ENCODE data around the gene SLC12A8.
"Not testable (repeated sequence)": the region's sequence is repeated elsewhere in the genome, so short reads cannot be mapped to it uniquely, and the experiment has no call there.

Gene SLC12A8

DNA sequence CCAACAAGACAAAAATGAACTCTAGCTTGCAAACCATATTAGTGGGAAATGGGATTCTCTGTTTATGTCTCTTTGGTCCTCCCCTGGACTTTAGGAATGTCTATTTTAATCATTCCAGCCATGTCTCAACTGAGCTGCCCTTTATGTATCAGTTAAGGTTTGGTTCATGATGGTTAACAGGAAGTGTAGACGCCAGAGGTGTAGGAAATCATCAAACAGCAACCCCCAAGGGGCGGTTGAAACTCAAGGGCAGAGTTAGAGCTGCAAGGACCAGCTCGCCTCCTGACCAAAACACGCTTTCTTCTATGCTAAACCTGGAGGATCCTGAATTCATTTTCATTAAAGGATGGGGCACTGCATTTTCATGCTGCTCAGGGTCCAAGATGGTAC is 103.0 kb downstream of the SLC12A8 start:
- no peak for DNase-seq

GRCh38 chr3:125108833-125109535 is 103.6 kb downstream of the SLC12A8 start:
- DNase-seq = no peak

GRCh38 chr3:125107861-125108567 is 104.5 kb downstream of the SLC12A8 start:
- no peak for DNase-seq

DNA sequence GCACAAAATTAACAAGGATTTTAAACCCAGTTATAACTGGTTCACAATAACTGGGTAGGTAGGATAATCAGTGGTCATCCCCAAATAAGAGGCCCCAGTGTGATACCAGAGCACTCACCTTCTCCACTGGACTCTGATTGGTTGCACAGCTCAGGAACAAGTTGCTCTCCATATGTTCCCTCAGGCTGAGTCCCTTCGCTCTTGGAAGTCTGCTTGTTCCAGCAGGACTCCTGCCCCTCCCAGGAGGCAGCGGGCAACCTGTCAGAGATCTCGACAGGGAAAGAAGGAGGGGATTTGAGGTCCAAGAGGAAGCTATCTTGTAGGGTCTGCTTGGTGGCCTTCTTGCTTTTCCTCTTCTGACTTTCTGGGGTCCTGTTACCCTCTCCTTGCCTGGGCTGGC is 105.2 kb downstream of the SLC12A8 start:
- DNase-seq = no peak

GRCh38 chr3:125105116-125105515 is 107.4 kb downstream of the SLC12A8 start:
- no peak for DNase-seq

DNA sequence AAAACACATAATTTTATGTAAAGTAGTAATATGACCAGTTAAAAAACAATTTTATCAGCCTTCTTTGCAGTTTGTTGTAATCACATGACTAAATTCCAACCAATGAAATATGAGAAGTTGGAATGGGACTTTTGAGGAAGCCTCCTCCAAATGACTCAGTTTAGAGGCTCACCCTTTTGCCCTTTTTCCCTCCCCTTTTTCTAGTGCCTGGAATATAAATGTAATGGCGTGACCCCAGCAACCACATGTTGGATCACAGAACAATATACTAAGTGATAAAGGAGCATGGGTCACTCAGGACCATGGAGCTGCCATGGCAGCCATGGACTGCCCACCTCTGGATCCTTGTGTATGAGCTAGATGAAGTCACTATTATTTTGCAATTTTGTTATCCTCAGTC is 107.9 kb downstream of the SLC12A8 start:
- no peak for DNase-seq

DNA sequence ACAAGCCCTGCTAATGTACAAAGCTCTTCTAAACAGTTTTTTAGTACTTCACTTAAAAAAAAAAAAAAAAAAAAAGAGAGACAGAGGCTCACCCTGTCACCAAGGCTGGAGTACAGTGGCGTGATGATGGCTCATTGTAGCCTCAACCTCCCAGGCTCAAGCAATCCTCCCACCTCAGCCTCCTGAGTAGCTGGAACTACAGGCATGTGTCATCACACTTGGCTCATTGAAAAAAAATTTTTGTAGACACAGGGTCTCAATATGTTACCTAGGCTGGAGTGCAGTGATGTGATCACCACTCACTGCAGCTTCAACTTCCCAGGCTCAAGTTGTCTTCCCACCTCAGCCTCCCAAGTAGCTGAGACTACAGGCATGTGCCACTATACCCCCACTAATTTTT is 109.1 kb downstream of the SLC12A8 start:
- no peak for DNase-seq

DNA sequence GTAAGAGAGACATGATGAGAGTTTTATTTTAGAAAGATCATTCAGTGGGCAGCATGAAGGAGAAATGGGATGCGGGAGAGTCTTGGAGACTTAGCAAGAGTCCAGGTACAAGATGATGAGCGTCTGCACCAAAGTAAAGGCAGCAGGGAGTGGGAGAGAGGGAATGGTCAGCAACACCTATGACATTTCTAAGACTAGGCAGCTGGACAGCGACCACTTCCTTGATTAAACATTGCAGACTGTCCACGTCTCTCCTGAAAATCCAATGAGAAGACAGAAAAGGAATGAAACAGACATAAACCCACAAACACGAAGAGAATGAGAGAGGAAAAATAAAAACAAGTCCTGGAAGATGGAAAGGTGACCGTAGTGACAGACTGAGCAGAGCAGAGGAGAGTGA is 110.1 kb downstream of the SLC12A8 start:
- DNase-seq = no peak

DNA sequence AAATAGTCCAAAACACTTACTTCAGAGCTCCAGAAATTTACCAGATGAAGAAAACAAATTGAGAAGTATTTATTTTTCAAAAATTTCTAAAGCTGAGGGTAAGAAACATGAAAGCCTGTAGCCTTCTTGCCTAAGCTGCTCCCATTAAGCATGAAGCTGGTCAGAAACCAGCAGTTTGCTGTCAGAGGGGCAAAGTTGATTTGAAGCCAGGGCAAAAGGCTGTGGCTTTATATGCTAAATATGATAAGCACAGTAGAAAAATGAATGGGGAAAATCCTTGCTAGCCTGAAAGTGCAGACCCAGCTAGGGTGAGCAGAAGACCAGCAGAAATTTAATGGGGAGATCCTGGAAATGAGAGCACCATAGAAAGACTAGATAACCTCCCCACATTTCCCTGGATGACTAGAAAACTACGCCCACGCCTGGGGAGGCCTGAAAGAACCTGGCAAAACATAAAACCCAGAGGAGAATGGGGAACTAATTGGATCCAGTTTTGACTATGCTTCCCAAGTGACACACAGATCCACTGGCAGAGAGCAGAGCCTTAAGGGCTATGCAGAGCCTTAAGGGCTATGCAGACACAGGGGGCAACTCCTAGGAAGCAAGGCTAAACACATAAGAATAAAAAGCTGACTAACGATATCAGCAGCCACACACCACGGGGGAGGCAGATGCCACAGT is 113.8 kb downstream of the SLC12A8 start:
- DNase-seq = no peak

- no peak for DNase-seq
Measured at GRCh38 chr3:125090649-125091048, 121.9 kb downstream of the SLC12A8 start.

GRCh38 chr3:125087768-125088391 is 124.7 kb downstream of the SLC12A8 start:
- DNase-seq = no peak

- no peak for DNase-seq
Measured at GRCh38 chr3:125085166-125085565, 127.4 kb downstream of the SLC12A8 start.

GRCh38 chr3:125083776-125084175 is 128.8 kb downstream of the SLC12A8 start:
- DNase-seq = no peak

GRCh38 chr3:125082339-125082738 is 130.2 kb downstream of the SLC12A8 start:
- not testable (repeated sequence) for DNase-seq

DNA sequence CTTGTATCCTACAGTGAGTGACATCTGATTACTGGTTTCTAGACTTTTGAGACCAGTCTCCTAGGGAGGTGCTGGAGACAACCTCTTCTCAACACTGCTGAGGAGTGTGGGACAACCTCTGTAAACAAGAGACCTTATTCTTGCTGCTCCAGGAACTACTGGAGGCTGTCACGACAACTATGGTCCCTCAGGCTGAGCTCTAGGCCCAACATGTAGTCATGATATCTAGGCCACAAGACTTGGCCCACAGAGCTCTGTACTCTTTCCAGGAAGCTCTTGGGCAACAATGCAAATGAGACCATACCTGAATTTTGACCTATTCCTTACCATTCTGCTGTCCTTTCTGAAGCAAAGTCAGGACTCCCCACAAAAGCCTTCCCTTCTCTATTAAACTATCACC is 132.5 kb downstream of the SLC12A8 start:
- no peak for DNase-seq

- no peak for DNase-seq
Measured at GRCh38 chr3:125079675-125080045, 132.9 kb downstream of the SLC12A8 start.

DNA sequence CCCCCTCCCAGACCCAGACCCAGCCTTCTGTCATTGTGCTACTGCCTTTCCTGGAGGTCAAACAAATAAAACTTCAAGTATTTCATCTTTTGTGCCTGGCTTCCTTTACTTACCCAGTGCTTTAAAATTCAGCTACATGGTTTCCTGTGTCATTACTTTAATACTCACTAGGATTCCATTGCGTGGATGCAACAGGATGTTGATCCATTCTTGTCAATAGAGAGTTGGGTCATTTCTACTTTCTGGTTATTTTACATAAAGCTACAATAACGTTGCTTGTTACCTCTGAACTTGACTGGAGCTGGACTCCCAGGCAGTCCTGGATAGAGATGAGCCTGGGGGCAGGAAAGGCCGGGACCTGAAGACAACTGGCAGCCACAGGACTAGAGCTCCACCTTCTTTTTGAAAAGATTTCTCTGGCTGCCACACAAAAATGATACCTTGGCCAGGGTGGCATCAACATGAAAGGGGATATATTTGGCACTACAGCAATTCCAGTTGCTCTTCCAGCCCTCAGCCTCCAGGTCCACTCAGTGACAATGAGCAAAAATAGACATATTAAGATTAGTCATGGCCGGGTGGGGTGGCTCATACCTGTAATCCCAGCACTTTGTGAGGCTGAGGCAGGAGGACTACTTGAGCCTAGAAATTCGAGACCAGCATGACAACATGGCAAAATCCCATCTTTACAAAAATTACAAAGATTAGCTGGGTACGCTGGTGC is 133.4 kb downstream of the SLC12A8 start:
- DNase-seq = no peak

- no peak for DNase-seq
Measured at GRCh38 chr3:125077864-125078263, 134.7 kb downstream of the SLC12A8 start.

- no peak for DNase-seq
Measured at GRCh38 chr3:125076464-125076863, 136.1 kb downstream of the SLC12A8 start.

GRCh38 chr3:125075738-125076137 is 136.8 kb downstream of the SLC12A8 start:
- DNase-seq = no peak

- DNase-seq = no peak
Measured at GRCh38 chr3:125073390-125073905, 139.1 kb downstream of the SLC12A8 start.

DNA sequence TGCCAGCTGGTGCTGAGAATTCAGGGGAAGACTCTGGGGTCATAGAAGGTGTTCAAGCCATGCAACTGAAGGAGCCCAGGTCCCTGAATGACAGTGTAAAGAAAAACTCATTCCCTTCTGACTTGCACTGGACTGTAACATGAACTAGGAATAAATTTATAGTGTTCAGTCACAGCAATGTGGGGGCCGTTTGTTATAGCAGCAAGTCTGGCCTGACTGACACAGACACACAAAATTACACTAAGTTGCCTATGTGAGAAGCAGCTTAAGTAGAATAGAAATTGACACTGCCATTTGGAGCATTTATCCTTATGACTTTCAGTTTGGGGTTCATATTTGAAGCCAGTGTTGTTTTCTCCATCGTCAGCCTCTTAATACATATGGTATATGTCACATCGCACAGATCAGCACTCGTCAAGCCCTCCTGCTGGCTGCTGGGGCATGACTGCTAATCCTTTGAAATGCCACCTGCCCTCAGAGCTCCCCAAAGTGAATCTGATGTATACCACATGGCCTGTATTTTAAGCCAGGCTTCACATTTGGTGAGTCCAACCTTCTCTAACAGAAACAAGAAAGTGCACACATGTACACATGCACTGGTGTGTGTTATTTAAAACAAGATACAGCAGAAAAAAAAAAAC is 139.7 kb downstream of the SLC12A8 start:
- no peak for DNase-seq
